ENCODE results near the gene PLXND1. TPM values are rescaled to one million over a fixed set of nuclear protein-coding genes. Genes with fewer than 3 reads are reported as not detected.

Gene PLXND1
- total RNA-seq, 2 donors from 2014 or later: 207 to 246 TPM

DNA sequence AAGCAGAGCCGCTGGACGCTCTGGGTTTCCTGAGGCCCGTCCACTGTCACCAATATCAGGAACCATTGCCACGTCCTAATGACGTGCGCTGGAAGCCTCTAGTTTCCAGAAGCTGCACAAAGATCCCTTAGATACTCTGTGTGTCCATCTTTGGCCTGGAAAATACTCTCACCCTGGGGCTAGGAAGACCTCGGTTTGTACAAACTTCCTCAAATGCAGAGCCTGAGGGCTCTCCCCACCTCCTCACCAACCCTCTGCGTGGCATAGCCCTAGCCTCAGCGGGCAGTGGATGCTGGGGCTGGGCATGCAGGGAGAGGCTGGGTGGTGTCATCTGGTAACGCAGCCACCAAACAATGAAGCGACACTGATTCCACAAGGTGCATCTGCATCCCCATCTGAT is 74.8 kb downstream of the PLXND1 start:
- Histone ChIP-seq H3K4me1 (ENCODE audit: control insufficient read depth in 1 of 2, low read depth in 2 of 2) (peaks cover 0 to 12% of the 10 kb centered on the region in 2 donors), H3K27me3 (replicated peaks; ENCODE audit: insufficient read depth) (no peaks in the 10 kb centered on the region), H3K9me3 (no peaks in the 10 kb centered on the region), H3K36me3 (no peaks in the 10 kb centered on the region), H3K27ac (no peak overlapping the region), H3K4me3 (no peak overlapping the region)
- no peak for DNase-seq (ENCODE audit: low spot score)
- TF ChIP-seq CTCF (IDR thresholded peaks at IDR 0.05): no peak
- ATAC-seq (ENCODE audit: insufficient number of reproducible peaks, low FRiP score, low read depth): no peak

DNA sequence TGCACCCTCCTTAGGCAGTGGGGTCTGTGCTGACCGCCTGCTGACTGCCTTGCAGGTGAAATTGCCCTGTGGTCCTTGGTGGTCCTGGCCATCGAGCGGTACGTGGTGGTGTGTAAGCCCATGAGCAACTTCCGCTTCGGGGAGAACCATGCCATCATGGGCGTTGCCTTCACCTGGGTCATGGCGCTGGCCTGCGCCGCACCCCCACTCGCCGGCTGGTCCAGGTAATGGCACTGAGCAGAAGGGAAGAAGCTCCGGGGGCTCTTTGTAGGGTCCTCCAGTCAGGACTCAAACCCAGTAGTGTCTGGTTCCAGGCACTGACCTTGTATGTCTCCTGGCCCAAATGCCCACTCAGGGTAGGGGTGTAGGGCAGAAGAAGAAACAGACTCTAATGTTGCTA is 75.7 kb downstream of the PLXND1 start:
- ATAC-seq (ENCODE audit: insufficient number of reproducible peaks, low FRiP score, low read depth) (no peak), DNase-seq (ENCODE audit: low spot score) (no peak)
- TF ChIP-seq CTCF (IDR thresholded peaks at IDR 0.05): no peak
- Histone ChIP-seq H3K9me3 (no peaks in the 10 kb centered on the region), H3K27me3 (replicated peaks; ENCODE audit: insufficient read depth) (no peaks in the 10 kb centered on the region), H3K36me3 (no peaks in the 10 kb centered on the region), H3K27ac (no peak overlapping the region), H3K4me3 (no peak overlapping the region), H3K4me1 (ENCODE audit: control insufficient read depth in 1 of 2, low read depth in 2 of 2) (peaks cover 0 to 12% of the 10 kb centered on the region in 2 donors)

- H3K27me3 ChIP-seq (replicated peaks; ENCODE audit: insufficient read depth): no peaks in the 10 kb centered on the region
- no peaks in the 10 kb centered on the region for H3K36me3 ChIP-seq
- no peak for ATAC-seq (ENCODE audit: insufficient number of reproducible peaks, low FRiP score, low read depth)
- no peak overlapping the region for H3K4me3 ChIP-seq
- no peak for TF ChIP-seq CTCF (IDR thresholded peaks at IDR 0.05)
- no peaks in the 10 kb centered on the region for H3K9me3 ChIP-seq
- peaks cover 0 to 12% of the 10 kb centered on the region in 2 donors for H3K4me1 ChIP-seq (ENCODE audit: control insufficient read depth in 1 of 2, low read depth in 2 of 2)
- no peak overlapping the region for H3K27ac ChIP-seq
- DNase-seq (ENCODE audit: low spot score): no peak
These were observed 76.2 kb downstream of the PLXND1 start for GRCh38 chr3:129530251-129530791.

DNA sequence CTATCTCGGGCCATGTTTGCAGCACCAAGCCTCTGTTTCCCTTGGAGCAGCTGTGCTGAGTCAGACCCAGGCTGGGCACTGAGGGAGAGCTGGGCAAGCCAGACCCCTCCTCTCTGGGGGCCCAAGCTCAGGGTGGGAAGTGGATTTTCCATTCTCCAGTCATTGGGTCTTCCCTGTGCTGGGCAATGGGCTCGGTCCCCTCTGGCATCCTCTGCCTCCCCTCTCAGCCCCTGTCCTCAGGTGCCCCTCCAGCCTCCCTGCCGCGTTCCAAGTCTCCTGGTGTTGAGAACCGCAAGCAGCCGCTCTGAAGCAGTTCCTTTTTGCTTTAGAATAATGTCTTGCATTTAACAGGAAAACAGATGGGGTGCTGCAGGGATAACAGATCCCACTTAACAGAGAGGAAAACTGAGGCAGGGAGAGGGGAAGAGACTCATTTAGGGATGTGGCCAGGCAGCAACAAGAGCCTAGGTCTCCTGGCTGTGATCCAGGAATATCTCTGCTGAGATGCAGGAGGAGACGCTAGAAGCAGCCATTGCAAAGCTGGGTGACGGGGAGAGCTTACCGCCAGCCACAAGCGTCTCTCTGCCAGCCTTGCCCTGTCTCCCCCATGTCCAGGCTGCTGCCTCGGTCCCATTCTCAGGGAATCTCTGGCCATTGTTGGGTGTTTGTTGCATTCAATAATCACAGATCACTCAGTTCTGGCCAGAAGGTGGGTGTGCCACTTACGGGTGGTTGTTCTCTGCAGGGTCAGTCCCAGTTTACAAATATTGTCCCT is 76.9 kb downstream of the PLXND1 start:
- ATAC-seq (ENCODE audit: insufficient number of reproducible peaks, low FRiP score, low read depth) (no peak), DNase-seq (ENCODE audit: low spot score) (no peak)
- no peaks in the 10 kb centered on the region for H3K36me3 ChIP-seq
- no peaks in the 10 kb centered on the region for H3K9me3 ChIP-seq
- no peaks in the 10 kb centered on the region for H3K27me3 ChIP-seq (replicated peaks; ENCODE audit: insufficient read depth)
- H3K4me3 ChIP-seq: no peak overlapping the region
- H3K27ac ChIP-seq: no peak overlapping the region
- H3K4me1 ChIP-seq (ENCODE audit: control insufficient read depth in 1 of 2, low read depth in 2 of 2): peaks cover 0 to 12% of the 10 kb centered on the region in 2 donors
- no peak for TF ChIP-seq CTCF (IDR thresholded peaks at IDR 0.05)

DNA sequence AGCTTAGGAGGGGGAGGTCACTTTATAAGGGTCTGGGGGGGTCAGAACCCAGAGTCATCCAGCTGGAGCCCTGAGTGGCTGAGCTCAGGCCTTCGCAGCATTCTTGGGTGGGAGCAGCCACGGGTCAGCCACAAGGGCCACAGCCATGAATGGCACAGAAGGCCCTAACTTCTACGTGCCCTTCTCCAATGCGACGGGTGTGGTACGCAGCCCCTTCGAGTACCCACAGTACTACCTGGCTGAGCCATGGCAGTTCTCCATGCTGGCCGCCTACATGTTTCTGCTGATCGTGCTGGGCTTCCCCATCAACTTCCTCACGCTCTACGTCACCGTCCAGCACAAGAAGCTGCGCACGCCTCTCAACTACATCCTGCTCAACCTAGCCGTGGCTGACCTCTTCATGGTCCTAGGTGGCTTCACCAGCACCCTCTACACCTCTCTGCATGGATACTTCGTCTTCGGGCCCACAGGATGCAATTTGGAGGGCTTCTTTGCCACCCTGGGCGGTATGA is 77.8 kb downstream of the PLXND1 start, which contains the start of gene RHO:
Gene RHO (plus strand): TSS at position 51 of the 512 bp plus-strand sequence. CDS start 95 bp downstream, at position 146.
- DNase-seq (ENCODE audit: low spot score) (no peak), ATAC-seq (ENCODE audit: insufficient number of reproducible peaks, low FRiP score, low read depth) (no peak)
- no peaks in the 10 kb centered on the region for H3K9me3 ChIP-seq
- no peaks in the 10 kb centered on the region for H3K27me3 ChIP-seq (replicated peaks; ENCODE audit: insufficient read depth)
- TF ChIP-seq CTCF (IDR thresholded peaks at IDR 0.05): no peak
- peaks cover 0 to 12% of the 10 kb centered on the region in 2 donors for H3K4me1 ChIP-seq (ENCODE audit: control insufficient read depth in 1 of 2, low read depth in 2 of 2)
- H3K27ac ChIP-seq: no peak within 1 kb of the TSS
- H3K36me3 ChIP-seq: no peaks in the 10 kb centered on the region
- H3K4me3 ChIP-seq: no peak within 1 kb of the TSS

All from thoracic aorta (tissue), 2 donors.